Adrenal gland (tissue), 5 donors: ENCODE data around the gene BMP5.

Source experiments
- CTCF ChIP-seq, 6 experiments: fragments of 450-650 bp in 4 of 6; fragments of 200-600 bp in 2 of 6; sonication (generic) in 1 of 6; IDR thresholded peaks; 1 replicate in 5 of 6; 2 replicates in 1 of 6; pipeline versions ENCODE4 v1.5.1 to v1.8.0; 2016 to 2021; ENCODE audit warnings: antibody characterized with exemption in 6 of 6, mild to moderate bottlenecking in 2 of 6, moderate library complexity in 1 of 6
- POLR2A ChIP-seq, 2 donors: fragments of 450-650 bp; IDR thresholded peaks; one replicate each; pipeline ENCODE4 v1.6.1; 2017; ENCODE audit warnings: antibody characterized with exemption in 2 of 2, mild to moderate bottlenecking in 2 of 2, moderate library complexity in 1 of 2
- donor health status: DM: no; HTN: no; CAD: no.

DNA sequence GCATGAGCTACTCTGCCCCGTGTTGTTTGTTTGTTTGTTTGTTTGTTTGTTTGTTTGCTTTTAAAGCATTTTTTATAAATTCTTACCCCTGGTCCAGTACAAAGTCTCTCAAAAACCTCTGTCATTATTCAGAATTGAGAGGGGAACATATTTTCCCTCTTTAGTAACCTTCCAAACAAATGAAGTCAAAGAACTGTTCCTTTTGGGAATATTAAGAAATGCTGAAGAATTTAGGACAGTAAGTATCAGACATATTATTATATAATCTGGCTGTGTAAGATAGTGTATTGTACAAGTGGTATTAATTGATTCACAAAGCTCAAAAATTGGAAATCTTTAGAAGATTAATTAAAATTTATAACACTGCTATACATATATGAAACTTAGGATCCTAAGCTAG lies 54.7 kb downstream of the BMP5 start:
- no peak for TF ChIP-seq CTCF (IDR thresholded peaks at IDR 0.05)
- no peak for TF ChIP-seq POLR2A (IDR thresholded peaks at IDR 0.05)
